Activated T-cell treated with anti-CD3 and anti-CD28 coated beads, Interleukin-2, amount 50 U/mL, for 4 hours (primary cell): ENCODE data around the gene PHLDA3. TPM values are rescaled to one million over a fixed set of nuclear protein-coding genes. Genes with fewer than 3 reads are reported as not detected.

Experiments used
- ATAC-seq, 2 donors: fragments of 200-7000 bp; cut with Tn5 transposase; one replicate each; pipeline ENCODE4 v1.10.0; 2021
- DNase-seq: peaks from one replicate; pipeline ENCODE4 v3.0.0-alpha.2; 2020
- H3K27me3 Mint-ChIP-seq: one replicate; pipeline ENCODE4 v1.8.0; 2021; ENCODE audit warnings: low read depth, mixed read lengths
- H3K36me3 Mint-ChIP-seq: one replicate; pipeline ENCODE4 v1.8.0; 2022; ENCODE audit warnings: mixed read lengths; ENCODE audit not compliant: insufficient read depth
- H3K4me1 Mint-ChIP-seq: one replicate; pipeline ENCODE4 v1.8.0; 2021; ENCODE audit warnings: low read depth, mixed read lengths
- H3K4me3 Mint-ChIP-seq: one replicate; pipeline ENCODE4 v1.8.0; 2021; ENCODE audit warnings: mild to moderate bottlenecking, moderate library complexity, mixed read lengths
- H3K9me3 Mint-ChIP-seq: one replicate; pipeline ENCODE4 v1.8.0; 2021; ENCODE audit warnings: mixed read lengths
- total RNA-seq, 3 donors: library from RNA; stranded (reverse); gene quantifications; one replicate each; pipeline ENCODE4 v1.2.1, GENCODE V29; 2021

PHLDA3 gene
- total RNA-seq = 1 to 10 TPM; 1.4 to 4.1 (median 3.4) TPM

GRCh38 chr1:201468844-201469644, at the start of gene PHLDA3:
Gene PHLDA3 (minus strand): TSS chr1:201469188. CDS start chr1:201468786, 402 bp downstream.
- peaks cover 37% of the 10 kb centered on the region for H3K27me3 Mint-ChIP-seq
- no peaks in the 10 kb centered on the region for H3K36me3 Mint-ChIP-seq
- peaks cover 6% of the 10 kb centered on the region for H3K4me1 Mint-ChIP-seq
- DNase-seq = peak; percentile 12
- no peaks in the 10 kb centered on the region for H3K9me3 Mint-ChIP-seq
- peak within 1 kb of the TSS; percentile 71 for H3K4me3 Mint-ChIP-seq
- ATAC-seq = peak; percentile 83 to 85

DNA sequence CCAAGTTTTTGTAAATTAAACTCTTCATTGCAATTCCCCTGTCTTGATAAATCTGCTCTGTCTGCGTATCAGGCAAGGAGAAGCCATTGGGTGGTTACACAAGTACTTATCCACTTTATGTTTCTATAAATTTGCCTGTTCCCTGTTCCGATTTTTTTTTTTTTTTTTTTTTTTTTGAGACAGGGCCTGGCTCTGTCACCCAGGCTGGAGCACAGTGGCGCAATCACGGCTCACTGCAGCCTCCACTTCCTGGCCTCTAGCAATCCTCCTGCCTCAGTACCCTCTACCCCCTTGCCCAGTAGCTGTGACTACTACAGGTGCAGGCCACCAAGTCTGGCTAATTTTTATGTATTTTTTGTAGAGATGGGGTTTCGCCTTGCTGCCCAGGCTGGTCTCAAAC, 49.1 kb upstream of the PHLDA3 start:
- peaks cover 21% of the 10 kb centered on the region for H3K36me3 Mint-ChIP-seq
- no peak overlapping the region for H3K4me3 Mint-ChIP-seq
- DNase-seq = no peak
- H3K4me1 Mint-ChIP-seq = no peaks in the 10 kb centered on the region
- H3K27me3 Mint-ChIP-seq = no peaks in the 10 kb centered on the region
- no peak for ATAC-seq
- no peaks in the 10 kb centered on the region for H3K9me3 Mint-ChIP-seq

- Mint-ChIP-seq H3K4me1 (no peaks in the 10 kb centered on the region), H3K4me3 (no peak overlapping the region), H3K36me3 (peaks cover 21% of the 10 kb centered on the region), H3K27me3 (no peaks in the 10 kb centered on the region), H3K9me3 (no peaks in the 10 kb centered on the region)
- no peak for ATAC-seq
- no peak for DNase-seq
Measured at GRCh38 chr1:201517631-201518030, 48.6 kb upstream of the PHLDA3 start.

GRCh38 chr1:201516511-201517127, 47.6 kb upstream of the PHLDA3 start:
- Mint-ChIP-seq H3K36me3 (peaks cover 14% of the 10 kb centered on the region), H3K9me3 (no peaks in the 10 kb centered on the region), H3K4me3 (no peak overlapping the region), H3K4me1 (no peaks in the 10 kb centered on the region), H3K27me3 (no peaks in the 10 kb centered on the region)
- ATAC-seq (no peak), DNase-seq (no peak)

DNA sequence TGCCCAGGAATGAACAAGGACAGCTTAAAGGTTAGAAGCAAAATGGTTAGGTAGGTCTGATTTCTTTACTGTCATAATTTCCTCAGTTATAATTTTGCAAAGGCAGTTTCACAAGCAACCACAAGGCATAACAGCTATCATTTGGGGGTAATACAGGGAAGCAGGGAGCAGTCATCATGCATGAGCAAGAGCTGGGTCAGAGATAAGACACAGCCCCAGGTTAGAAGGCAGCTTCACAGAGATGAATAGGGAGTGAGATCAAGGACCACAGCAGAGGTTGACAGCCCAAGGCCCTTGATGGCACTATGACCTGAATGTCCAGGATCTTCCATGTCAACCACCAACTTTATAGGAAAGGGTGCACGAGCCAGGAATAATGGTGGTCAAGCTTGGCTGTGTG, 46.9 kb upstream of the PHLDA3 start:
- no peak overlapping the region for H3K4me3 Mint-ChIP-seq

GRCh38 chr1:201515062-201515750, 46.2 kb upstream of the PHLDA3 start:
- Mint-ChIP-seq H3K27me3 (no peaks in the 10 kb centered on the region), H3K4me1 (no peaks in the 10 kb centered on the region), H3K9me3 (no peaks in the 10 kb centered on the region), H3K4me3 (no peak overlapping the region), H3K36me3 (peaks cover 10% of the 10 kb centered on the region)
- no peak for DNase-seq
- no peak for ATAC-seq

More for the DNA sequence above, 46.9 kb upstream of the PHLDA3 start:
- peaks cover 10% of the 10 kb centered on the region for H3K36me3 Mint-ChIP-seq
- H3K9me3 Mint-ChIP-seq = no peaks in the 10 kb centered on the region
- no peaks in the 10 kb centered on the region for H3K4me1 Mint-ChIP-seq
- no peaks in the 10 kb centered on the region for H3K27me3 Mint-ChIP-seq
- peak in 1 of 2 donors; percentile 51 for ATAC-seq
- DNase-seq = no peak

GRCh38 chr1:201514466-201514865, 45.5 kb upstream of the PHLDA3 start:
- Mint-ChIP-seq H3K4me1 (no peaks in the 10 kb centered on the region), H3K27me3 (no peaks in the 10 kb centered on the region), H3K9me3 (no peaks in the 10 kb centered on the region), H3K4me3 (no peak overlapping the region), H3K36me3 (peaks cover 10% of the 10 kb centered on the region)
- DNase-seq = no peak
- no peak for ATAC-seq

DNA sequence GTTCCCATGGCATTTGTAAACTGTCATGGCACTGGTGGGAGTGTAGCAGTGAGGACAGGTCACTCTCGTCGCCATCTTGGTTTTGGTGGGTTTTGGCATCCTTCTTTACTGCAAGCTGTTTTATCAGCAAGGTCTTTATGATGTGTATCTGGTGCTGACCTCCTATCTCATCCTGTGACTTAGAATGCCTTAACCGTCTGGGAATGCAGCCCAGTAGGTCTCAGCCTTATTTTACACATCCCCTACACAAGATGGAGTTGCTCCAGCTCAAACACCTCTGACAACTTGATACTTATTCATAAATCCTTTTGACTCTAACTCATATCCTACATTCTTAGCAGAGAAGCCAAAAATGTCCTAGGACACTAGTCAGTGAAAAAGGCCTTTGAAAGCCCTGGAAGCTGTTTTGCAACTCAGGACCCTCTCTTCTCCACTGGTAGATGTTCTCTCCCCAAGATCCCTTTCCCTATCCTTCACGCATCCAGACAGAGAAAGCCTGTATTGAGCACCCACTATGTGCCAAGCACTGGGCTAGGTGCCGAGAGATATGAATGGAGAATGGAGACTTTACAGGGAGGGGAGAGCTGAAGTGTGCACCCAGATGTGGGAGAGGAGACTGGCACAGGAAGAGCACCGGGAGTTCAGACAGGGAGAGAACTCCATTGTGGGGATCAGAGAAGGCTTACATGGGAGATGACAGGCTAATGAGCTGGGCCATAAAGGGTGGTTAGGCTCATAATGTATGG, 44.7 kb upstream of the PHLDA3 start:
- no peaks in the 10 kb centered on the region for H3K27me3 Mint-ChIP-seq
- no peak for ATAC-seq
- H3K36me3 Mint-ChIP-seq = peaks cover 10% of the 10 kb centered on the region

DNA sequence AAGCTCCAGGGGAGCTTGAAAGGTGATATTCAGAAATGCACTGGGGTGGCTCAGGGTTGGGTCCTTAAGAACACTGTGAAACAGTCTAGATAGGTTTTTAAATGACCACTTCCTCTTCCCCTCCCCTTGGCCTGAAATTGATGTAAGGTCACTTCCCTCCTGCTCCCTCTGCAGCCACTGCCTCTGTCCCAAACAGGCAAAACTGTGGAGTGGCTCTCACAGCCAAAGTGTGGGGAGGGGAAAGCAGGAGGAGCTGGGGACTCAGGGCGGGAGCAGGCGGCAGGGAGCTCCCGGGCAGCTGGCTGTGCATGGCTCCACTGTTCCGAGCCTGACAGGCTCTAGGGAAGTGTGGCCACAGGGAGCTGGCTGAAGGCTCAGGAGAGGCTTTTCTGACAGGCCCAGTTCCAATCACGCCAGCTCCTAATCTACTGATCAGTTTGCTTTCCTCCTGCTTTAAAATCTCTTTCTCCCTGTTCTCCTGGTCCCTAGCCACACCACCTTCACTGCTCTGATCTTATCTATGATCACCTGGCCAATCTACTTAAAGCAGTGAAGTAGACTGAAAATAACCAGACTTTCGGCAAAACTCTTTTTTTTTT, 43.1 kb upstream of the PHLDA3 start:
- Mint-ChIP-seq H3K36me3 (peaks cover 10% of the 10 kb centered on the region), H3K4me3 (no peak overlapping the region), H3K27me3 (no peaks in the 10 kb centered on the region), H3K9me3 (no peaks in the 10 kb centered on the region), H3K4me1 (peaks cover 10% of the 10 kb centered on the region)
- ATAC-seq (no peak), DNase-seq (no peak)

More for the DNA sequence above, 44.7 kb upstream of the PHLDA3 start:
- no peak for DNase-seq
- no peak overlapping the region for H3K4me3 Mint-ChIP-seq
- H3K4me1 Mint-ChIP-seq = no peaks in the 10 kb centered on the region
- H3K9me3 Mint-ChIP-seq = no peaks in the 10 kb centered on the region

DNA sequence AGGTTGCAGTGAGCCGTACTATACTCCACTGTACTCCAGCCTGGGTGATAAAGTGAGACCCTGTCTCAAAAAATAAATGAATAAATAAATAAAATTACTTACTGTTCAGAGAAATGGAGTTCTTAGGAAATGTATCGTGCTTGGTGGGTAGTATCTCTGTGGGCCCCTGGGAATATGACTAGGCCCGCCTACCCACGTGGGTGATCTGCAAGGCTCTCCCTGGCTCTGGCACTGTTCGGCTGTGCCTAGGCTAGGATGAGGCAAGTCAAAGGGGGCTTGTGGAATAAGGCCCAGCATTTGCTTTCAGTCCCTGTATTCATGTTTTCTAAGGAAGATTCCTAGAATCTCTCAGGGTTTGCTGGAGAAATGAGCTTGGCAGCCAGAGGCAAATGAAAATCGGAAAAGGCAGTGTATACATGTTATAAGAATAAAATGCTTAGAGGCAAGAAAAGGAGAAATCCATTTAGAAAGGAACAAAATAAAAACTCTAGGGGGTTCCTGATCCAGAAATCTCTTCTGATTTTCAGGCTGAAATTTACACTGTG, 42.5 kb upstream of the PHLDA3 start:
- H3K4me3 Mint-ChIP-seq = no peak overlapping the region
- DNase-seq = no peak
- no peaks in the 10 kb centered on the region for H3K27me3 Mint-ChIP-seq
- no peak for ATAC-seq
- peaks cover 10% of the 10 kb centered on the region for H3K4me1 Mint-ChIP-seq
- H3K9me3 Mint-ChIP-seq = no peaks in the 10 kb centered on the region
- H3K36me3 Mint-ChIP-seq = peaks cover 10% of the 10 kb centered on the region

- peaks cover 6% of the 10 kb centered on the region for H3K36me3 Mint-ChIP-seq
- H3K4me3 Mint-ChIP-seq = no peak overlapping the region
- ATAC-seq = no peak
- no peaks in the 10 kb centered on the region for H3K9me3 Mint-ChIP-seq
- peaks cover 18% of the 10 kb centered on the region for H3K4me1 Mint-ChIP-seq
- DNase-seq = no peak
- no peaks in the 10 kb centered on the region for H3K27me3 Mint-ChIP-seq
Measured at GRCh38 chr1:201510734-201511133, 41.7 kb upstream of the PHLDA3 start.

GRCh38 chr1:201509601-201510374, 40.8 kb upstream of the PHLDA3 start:
- peaks cover 3% of the 10 kb centered on the region for H3K36me3 Mint-ChIP-seq
- ATAC-seq = no peak

DNA sequence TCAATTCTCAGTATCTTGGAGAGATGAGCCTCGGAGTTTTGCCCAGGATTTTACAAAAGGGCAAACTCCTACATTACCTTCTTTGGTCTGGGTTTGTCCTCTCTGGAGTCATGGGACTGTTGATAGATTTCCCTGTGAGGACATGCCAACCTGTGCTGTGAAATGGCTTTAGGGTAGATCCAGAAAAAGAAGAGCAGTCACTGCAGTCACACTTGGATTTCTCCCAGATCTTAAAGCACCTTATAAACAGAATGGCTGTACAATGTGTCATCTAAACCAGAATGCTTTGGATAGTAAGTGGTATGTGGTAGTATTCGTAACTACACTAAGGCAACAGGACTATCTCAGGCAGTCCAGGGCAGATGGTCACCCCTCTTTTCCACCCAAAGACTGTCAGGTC, 39.8 kb upstream of the PHLDA3 start:
- no peaks in the 10 kb centered on the region for H3K27me3 Mint-ChIP-seq
- ATAC-seq = no peak
- peaks cover 31% of the 10 kb centered on the region for H3K4me1 Mint-ChIP-seq
- DNase-seq = no peak
- no peaks in the 10 kb centered on the region for H3K9me3 Mint-ChIP-seq
- no peaks in the 10 kb centered on the region for H3K36me3 Mint-ChIP-seq
- H3K4me3 Mint-ChIP-seq = no peak overlapping the region

More at GRCh38 chr1:201509601-201510374, 40.8 kb upstream of the PHLDA3 start:
- H3K4me3 Mint-ChIP-seq = no peak overlapping the region
- no peaks in the 10 kb centered on the region for H3K9me3 Mint-ChIP-seq
- peaks cover 26% of the 10 kb centered on the region for H3K4me1 Mint-ChIP-seq
- no peak for DNase-seq
- no peaks in the 10 kb centered on the region for H3K27me3 Mint-ChIP-seq
